Mucosa of rectum (tissue), 2 donors: ENCODE data around the gene ZNF232.
"Not testable (repeated sequence)": the region's sequence is repeated elsewhere in the genome, so short reads cannot be mapped to it uniquely, and the experiment has no call there.

Source experiments
- H3K27ac ChIP-seq, 2 donors: one replicate each; pipeline ENCODE4 v1.7.0; 2013; ENCODE audit warnings: inconsistent platforms in 2 of 2, low read depth in 2 of 2, low read length in 2 of 2
- H3K27me3 ChIP-seq, 2 donors: one replicate each; pipeline ENCODE4 v1.7.0; 2013; ENCODE audit warnings: low read length in 2 of 2; ENCODE audit not compliant: control insufficient read depth in 2 of 2, insufficient read depth in 2 of 2
- H3K36me3 ChIP-seq, 2 donors: one replicate each; pipeline ENCODE4 v1.7.0; 2013; ENCODE audit warnings: low read length in 2 of 2; ENCODE audit not compliant: control insufficient read depth in 2 of 2, insufficient read depth in 2 of 2
- H3K4me1 ChIP-seq, 2 donors: one replicate each; pipeline ENCODE4 v1.7.0; 2013; ENCODE audit warnings: low read length in 2 of 2, mild to moderate bottlenecking in 1 of 2; ENCODE audit not compliant: control insufficient read depth in 2 of 2, insufficient read depth in 2 of 2
- H3K4me3 ChIP-seq, 2 donors: one replicate each; pipeline ENCODE4 v1.7.0; 2013; ENCODE audit warnings: low read length in 2 of 2
- H3K9ac ChIP-seq, 2 donors: one replicate each; pipeline ENCODE4 v1.7.0; 2013; ENCODE audit warnings: low read length in 2 of 2, low read depth in 1 of 2, mild to moderate bottlenecking in 1 of 2
- H3K9me3 ChIP-seq, 2 donors: one replicate each; pipeline ENCODE4 v1.7.0; 2013; ENCODE audit warnings: low read length in 2 of 2; ENCODE audit not compliant: control insufficient read depth in 2 of 2
- donor health status: healthy.
- donor health status: Normal muscosa, but diverticular disease.

ZNF232 gene

GRCh38 chr17:5111402-5112204, at the start of gene ZNF232:
Gene ZNF232 (minus strand): TSS chr17:5111878. CDS start chr17:5111822, 56 bp downstream.
- Histone ChIP-seq H3K4me1 (peaks cover 0 to 6% of the 10 kb centered on the region in 2 donors), H3K4me3 (peak within 1 kb of the TSS; percentile 96 to 97), H3K27ac (peak within 1 kb of the TSS; percentile 68 to 70), H3K27me3 (peaks cover 6 to 10% of the 10 kb centered on the region in 2 donors), H3K9ac (peak within 1 kb of the TSS; percentile 83 to 95), H3K36me3 (peaks cover 3 to 15% of the 10 kb centered on the region in 2 donors), H3K9me3 (peaks cover 0 to 2% of the 10 kb centered on the region in 2 donors)

- H3K9ac ChIP-seq, H3K27me3 ChIP-seq, H3K27ac ChIP-seq, H3K36me3 ChIP-seq, H3K4me1 ChIP-seq, H3K9me3 ChIP-seq, H3K4me3 ChIP-seq: not testable (repeated sequence)
These were observed 49.0 kb upstream of the ZNF232 start for GRCh38 chr17:5160702-5161101.

GRCh38 chr17:5146122-5146521, 34.4 kb upstream of the ZNF232 start:
- not testable (repeated sequence) for H3K4me1 ChIP-seq, H3K36me3 ChIP-seq, H3K9me3 ChIP-seq, H3K27me3 ChIP-seq, H3K4me3 ChIP-seq, H3K9ac ChIP-seq, H3K27ac ChIP-seq

DNA sequence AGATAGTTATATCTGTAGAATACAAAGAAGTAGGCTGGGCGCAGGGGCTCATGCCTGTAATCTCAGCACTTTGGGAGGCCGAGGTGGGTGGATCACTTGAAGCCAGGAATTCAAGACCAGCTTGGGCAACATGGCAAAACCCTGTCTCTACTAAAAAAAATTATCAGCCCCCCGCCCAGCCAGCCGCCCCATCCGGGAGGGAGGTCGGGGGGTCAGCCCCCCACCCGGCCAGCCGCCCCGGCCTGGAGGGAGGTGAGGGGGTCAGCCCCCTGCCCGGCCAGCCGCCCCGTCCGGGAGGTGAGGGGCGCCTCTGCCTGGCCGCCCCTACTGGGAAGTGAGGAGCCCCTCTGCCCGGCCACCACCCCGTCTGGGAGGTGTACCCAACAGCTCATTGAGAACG, 31.2 kb upstream of the ZNF232 start:
- H3K27ac ChIP-seq, H3K4me1 ChIP-seq, H3K36me3 ChIP-seq, H3K9me3 ChIP-seq, H3K4me3 ChIP-seq, H3K27me3 ChIP-seq, H3K9ac ChIP-seq: not testable (repeated sequence)

DNA sequence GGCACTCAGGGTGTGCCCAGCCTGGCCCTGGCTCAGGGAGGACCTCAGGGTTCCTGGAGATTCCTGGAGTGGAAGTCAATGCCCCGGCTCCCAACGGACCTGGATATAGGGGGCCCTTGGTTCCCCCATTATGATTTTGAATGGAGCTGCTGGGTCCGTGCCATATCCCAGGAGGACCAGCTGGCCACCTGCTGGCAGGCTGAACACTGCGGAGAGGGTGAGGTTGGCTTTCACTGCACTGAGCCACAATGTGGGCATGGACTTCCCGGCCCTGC, 27.7 kb upstream of the ZNF232 start:
- Histone ChIP-seq H3K9me3 (no peaks in the 10 kb centered on the region), H3K9ac (no peak overlapping the region), H3K27me3 (no peaks in the 10 kb centered on the region), H3K36me3 (no peaks in the 10 kb centered on the region), H3K4me3 (no peak overlapping the region), H3K27ac (no peak overlapping the region), H3K4me1 (no peaks in the 10 kb centered on the region)

DNA sequence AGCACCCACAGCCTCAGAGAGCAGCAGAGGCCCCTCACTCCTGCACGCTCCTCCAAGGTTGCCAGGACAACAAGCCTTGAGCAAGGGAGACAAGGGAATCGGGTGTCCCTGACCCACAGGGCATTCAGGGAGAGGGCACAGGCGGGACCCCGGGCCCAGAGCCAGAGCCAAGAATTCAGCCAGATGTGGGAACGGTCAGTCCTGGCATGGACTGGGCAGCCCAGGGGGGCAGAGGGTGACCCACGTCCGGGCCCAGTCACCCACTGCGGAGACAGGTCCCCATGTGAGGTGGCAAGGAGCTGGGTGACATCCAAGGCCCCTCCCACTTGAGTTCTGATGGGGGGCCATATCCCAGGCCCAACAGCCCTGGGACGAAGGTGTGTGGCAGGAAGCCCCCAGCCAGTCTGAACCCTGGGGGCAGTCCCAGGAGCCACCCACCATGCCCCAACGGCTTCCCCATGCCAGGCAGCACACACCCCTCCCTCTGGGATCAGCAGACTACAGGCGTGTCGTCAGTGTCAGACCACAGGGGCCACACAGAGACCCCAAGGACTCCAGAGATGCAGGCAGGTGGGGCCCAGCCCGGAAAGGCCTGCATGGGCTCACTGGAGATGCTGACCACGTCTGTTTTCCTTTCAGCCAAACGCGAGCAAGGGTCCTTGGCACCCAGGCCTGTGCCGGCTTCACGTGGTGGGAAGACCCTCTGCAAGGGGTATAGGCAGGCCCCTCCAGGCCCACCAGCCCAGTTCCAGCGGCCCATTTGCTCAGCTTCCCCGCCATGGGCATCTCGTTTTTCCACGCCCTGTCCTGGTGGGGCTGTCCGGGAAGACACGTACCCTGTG, 27.2 kb upstream of the ZNF232 start:
- Histone ChIP-seq H3K27me3 (no peaks in the 10 kb centered on the region), H3K9me3 (no peaks in the 10 kb centered on the region), H3K4me1 (no peaks in the 10 kb centered on the region), H3K9ac (no peak overlapping the region), H3K36me3 (no peaks in the 10 kb centered on the region), H3K27ac (no peak overlapping the region), H3K4me3 (no peak overlapping the region)

DNA sequence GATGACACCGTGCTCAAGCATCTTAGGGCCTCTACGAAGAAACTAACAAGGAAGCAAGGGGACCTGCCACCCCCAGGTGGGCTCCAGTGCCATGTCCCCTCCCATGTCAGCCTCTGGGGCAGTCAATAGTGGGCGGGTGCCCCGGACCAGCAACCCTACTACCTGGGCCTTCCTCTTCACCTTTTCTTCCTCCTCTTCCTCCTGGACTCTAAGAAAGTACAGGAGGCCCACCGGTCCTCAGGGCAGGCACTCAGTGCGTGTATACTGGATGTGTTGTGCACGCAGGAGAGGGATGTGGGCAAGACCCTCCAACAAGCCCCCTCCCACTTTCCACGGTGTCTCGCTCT, 26.5 kb upstream of the ZNF232 start:
- not testable (repeated sequence) for H3K36me3 ChIP-seq, H3K27me3 ChIP-seq, H3K9me3 ChIP-seq, H3K27ac ChIP-seq, H3K9ac ChIP-seq, H3K4me3 ChIP-seq, H3K4me1 ChIP-seq

DNA sequence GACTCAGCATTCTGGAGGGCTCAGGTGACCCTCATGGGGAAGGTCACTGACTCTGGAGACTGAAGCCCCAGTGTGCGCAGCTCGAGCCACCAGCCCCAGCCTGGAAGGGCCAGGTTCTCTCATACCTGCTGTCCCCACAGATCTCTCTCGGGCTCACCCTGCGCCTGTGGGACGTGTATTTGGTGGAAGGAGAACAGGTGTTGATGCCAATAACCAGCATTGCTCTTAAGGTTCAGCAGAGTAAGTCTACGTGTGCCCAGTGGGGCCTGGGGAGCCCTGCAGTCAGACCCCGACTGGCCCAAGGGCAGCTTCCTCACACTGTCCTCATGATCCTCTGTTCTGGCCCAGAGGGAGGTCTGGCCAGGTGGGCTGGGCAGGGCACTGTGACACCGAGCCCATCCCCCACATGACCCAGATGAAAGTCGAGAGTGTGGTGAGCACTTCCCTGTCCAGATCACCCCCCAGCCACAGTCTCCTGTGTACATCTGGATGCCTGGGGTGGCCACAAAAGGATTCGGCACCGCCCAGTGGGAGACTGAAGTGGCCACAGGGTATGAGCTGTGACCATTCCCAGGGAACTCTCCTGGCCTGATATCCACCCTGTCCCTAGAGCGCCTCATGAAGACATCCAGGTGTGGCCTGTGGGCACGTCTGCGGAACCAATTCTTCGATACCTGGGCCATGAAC, 26.0 kb upstream of the ZNF232 start:
- H3K9me3 ChIP-seq, H3K9ac ChIP-seq, H3K4me3 ChIP-seq, H3K27me3 ChIP-seq, H3K36me3 ChIP-seq, H3K27ac ChIP-seq, H3K4me1 ChIP-seq: not testable (repeated sequence)

DNA sequence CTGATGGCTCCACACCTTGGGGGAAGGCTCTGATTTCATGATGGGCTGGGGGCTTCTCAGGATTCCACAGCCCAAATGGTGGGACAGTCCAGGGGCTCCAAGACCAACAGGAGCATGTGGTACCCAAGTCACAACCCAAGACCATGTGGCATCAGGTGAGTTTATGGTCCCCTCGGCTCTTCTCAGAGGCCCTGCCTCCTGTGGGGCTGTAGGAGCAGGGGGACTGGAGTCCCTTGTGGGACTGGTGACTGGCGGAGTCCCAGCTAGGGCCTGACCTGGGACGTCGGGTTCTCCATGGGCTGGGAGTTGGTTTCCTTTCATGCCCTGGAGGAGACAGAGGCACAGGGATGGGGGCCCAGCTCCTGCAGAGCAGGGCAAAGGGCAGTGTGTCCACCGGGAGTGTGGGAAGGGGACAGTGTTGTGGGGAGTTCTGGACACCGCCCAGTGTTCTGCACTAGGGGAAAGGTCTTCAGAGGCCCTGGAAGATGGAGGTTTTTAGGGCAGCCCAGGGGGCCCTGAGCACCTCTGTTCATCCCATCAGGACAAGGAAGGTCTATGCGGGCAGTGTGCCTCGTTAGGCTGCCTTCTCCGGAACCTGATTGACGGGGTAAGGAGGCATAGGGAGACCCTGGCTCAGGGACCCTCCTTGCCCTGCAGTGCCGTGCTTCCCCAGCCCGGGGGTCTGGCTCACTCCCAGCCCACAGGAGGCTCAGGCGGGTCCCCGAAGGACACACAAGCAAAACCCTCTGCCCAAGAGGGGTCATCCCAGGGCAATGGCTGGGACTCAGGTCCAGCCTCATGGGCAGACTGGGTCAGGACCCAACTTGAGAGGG, 25.1 kb upstream of the ZNF232 start:
- not testable (repeated sequence) for H3K9ac ChIP-seq, H3K27me3 ChIP-seq, H3K9me3 ChIP-seq, H3K4me1 ChIP-seq, H3K36me3 ChIP-seq, H3K27ac ChIP-seq, H3K4me3 ChIP-seq
